Panc1 (cell line): ENCODE measurements around the gene CHCHD10. TPM values are rescaled to one million over a fixed set of nuclear protein-coding genes. Genes with fewer than 3 reads are reported as not detected.

Experiments used
- ATAC-seq: fragments of 200-7000 bp; cut with Tn5 transposase; 2 replicates; pipeline ENCODE4 v1.9.1; 2020; ENCODE audit warnings: mild to moderate bottlenecking, moderate library complexity
- BruUV-seq: library from RNA; stranded (reverse); fragments of 400-500 nt; replicated peaks from 2 replicates; lab custom pipeline; 2021; lab: Mats Ljungman, UMichigan
- CTCF ChIA-PET: fragments of 300-600 bp; sonication (Branson Sonifier 250); formaldehyde crosslinking; loops from one replicate; lab custom pipeline; 2022; ENCODE audit warnings: antibody characterized with exemption; lab: Charles Lee
- POLR2A ChIA-PET: fragments of 300-600 bp; sonication (Branson Sonifier 250); formaldehyde crosslinking; loops from one replicate; lab custom pipeline; 2022; ENCODE audit warnings: antibody characterized with exemption; lab: Charles Lee
- DNase-seq: peaks from one replicate; pipeline ENCODE4 v3.0.0-alpha.2; 2010; ENCODE audit warnings: low read depth, low spot score
- H3K27ac ChIP-seq: 2 replicates; pipeline ENCODE4 v1.5.1; 2011; ENCODE audit warnings: mild to moderate bottlenecking, low read length, inconsistent platforms
- H3K27me3 ChIP-seq: fragments of 200-500 bp; sonication (Bioruptor generic); 2 replicates; pipeline ENCODE4 v1.6.0; 2014; ENCODE audit warnings: low read length, inconsistent platforms; ENCODE audit not compliant: control insufficient read depth, insufficient read depth
- H3K36me3 ChIP-seq: fragments of 200-500 bp; sonication (Bioruptor generic); 2 replicates; pipeline ENCODE4 v1.5.1; 2014; ENCODE audit warnings: inconsistent platforms, mild to moderate bottlenecking, low read length, moderate library complexity; ENCODE audit not compliant: control insufficient read depth, insufficient read depth
- H3K4me1 ChIP-seq: 2 replicates; pipeline ENCODE4 v1.5.1; 2011; ENCODE audit warnings: inconsistent platforms, mild to moderate bottlenecking, low read length, moderate library complexity; ENCODE audit not compliant: control insufficient read depth, insufficient read depth
- H3K4me3 ChIP-seq, 2 experiments: 2 replicates each; pipeline ENCODE4 v1.5.1; 2011 to 2012; ENCODE audit warnings: low read depth in 2 of 2, low read length in 2 of 2, mild to moderate bottlenecking in 2 of 2, inconsistent platforms in 1 of 2, moderate library complexity in 1 of 2
- H3K9me3 ChIP-seq: fragments of 200-500 bp; sonication (Bioruptor generic); 2 replicates; pipeline ENCODE4 v1.5.1; 2014; ENCODE audit warnings: low read depth, mild to moderate bottlenecking, inconsistent platforms, low read length, moderate library complexity; ENCODE audit not compliant: control insufficient read depth, insufficient read depth
- CTCF ChIP-seq: fragments of 450-650 bp; IDR thresholded peaks from 2 replicates; pipeline ENCODE4 v1.5.1; 2017; ENCODE audit warnings: mild to moderate bottlenecking
- POLR2AphosphoS5 ChIP-seq: IDR thresholded peaks from 2 replicates; pipeline ENCODE4 v1.6.1; 2012; ENCODE audit warnings: mild to moderate bottlenecking, low read depth, low read length, moderate library complexity
- SIN3A ChIP-seq: IDR thresholded peaks from 2 replicates; pipeline ENCODE4 v1.6.1; 2012; ENCODE audit warnings: low read depth, mild to moderate bottlenecking, low read length, moderate library complexity, borderline replicate concordance; ENCODE audit not compliant: insufficient read depth
- TCF7L2 ChIP-seq: IDR thresholded peaks from 2 replicates; pipeline ENCODE4 v1.6.1; 2011; ENCODE audit warnings: mild to moderate bottlenecking, low read depth, low read length, inconsistent platforms
- in situ Hi-C: cut with HindIII; loops from 2 replicates; pipeline ENCODE4 v1.10.0; 2016; ENCODE audit warnings: low sequenced_read_pairs, low pct_unique_long_range_greater_than_20kb
- intact Hi-C: fragments of 100-400 bp; cut with micrococcal nuclease; formaldehyde crosslinking; loops from one replicate; pipeline ENCODE4 v1.10.0; 2022; ENCODE audit not compliant: unreplicated experiment
- total RNA-seq: library from RNA; stranded (reverse); gene quantifications from one replicate; pipeline ENCODE4 v1.2.1, GENCODE V29; 2021; ENCODE audit not compliant: unreplicated experiment
- TF ChIP-seq, protein P1 (sequence below), 2 experiments: IDR thresholded peaks; 2 replicates each; pipeline ENCODE4 v1.6.1; 2011 to 2012; ENCODE audit warnings: low read depth in 2 of 2, control low read depth in 1 of 2, low read length in 1 of 2, mild to moderate bottlenecking in 1 of 2, moderate library complexity in 1 of 2; ENCODE audit not compliant: insufficient read depth in 1 of 2

Gene CHCHD10
- total RNA-seq, 1 experiment from 2014 or later: 84.4 TPM

DNA sequence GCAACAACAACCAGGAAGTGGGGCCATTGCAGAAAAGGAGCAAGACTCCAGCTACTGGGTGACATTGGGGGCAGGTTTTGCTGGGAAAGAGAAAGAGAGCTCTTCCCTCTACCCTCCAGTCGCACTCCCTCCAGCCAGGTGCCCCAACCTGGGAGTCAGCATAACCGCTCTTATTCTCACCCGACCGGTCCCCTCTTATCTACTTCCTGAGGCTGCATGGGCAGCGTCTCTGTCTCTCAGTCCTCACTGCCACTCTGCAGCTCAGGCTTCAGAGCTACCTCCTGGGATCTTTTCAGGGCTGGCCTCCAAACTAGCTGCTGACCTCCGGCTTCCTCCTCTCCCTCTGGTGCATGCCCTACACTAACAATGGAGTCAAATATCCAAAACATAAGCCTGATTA, 22.0 kb downstream of the CHCHD10 start:
- TF ChIP-seq SIN3A (no peak), POLR2AphosphoS5 (no peak), TCF7L2 (no peak), CTCF (no peak)
- TF ChIP-seq, protein P1, sequence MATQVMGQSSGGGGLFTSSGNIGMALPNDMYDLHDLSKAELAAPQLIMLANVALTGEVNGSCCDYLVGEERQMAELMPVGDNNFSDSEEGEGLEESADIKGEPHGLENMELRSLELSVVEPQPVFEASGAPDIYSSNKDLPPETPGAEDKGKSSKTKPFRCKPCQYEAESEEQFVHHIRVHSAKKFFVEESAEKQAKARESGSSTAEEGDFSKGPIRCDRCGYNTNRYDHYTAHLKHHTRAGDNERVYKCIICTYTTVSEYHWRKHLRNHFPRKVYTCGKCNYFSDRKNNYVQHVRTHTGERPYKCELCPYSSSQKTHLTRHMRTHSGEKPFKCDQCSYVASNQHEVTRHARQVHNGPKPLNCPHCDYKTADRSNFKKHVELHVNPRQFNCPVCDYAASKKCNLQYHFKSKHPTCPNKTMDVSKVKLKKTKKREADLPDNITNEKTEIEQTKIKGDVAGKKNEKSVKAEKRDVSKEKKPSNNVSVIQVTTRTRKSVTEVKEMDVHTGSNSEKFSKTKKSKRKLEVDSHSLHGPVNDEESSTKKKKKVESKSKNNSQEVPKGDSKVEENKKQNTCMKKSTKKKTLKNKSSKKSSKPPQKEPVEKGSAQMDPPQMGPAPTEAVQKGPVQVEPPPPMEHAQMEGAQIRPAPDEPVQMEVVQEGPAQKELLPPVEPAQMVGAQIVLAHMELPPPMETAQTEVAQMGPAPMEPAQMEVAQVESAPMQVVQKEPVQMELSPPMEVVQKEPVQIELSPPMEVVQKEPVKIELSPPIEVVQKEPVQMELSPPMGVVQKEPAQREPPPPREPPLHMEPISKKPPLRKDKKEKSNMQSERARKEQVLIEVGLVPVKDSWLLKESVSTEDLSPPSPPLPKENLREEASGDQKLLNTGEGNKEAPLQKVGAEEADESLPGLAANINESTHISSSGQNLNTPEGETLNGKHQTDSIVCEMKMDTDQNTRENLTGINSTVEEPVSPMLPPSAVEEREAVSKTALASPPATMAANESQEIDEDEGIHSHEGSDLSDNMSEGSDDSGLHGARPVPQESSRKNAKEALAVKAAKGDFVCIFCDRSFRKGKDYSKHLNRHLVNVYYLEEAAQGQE (IDR thresholded peaks at IDR 0.05; ENCODE audit: insufficient read depth in 1 of 2, low read depth in 2 of 2, low read length in 1 of 2): no peak
- Histone ChIP-seq H3K4me3 (no peak overlapping the region), H3K36me3 (peaks cover 3% of the 10 kb centered on the region; the same call in 1 of the 2 replicates), H3K9me3 (no peaks in the 10 kb centered on the region), H3K27ac (no peak overlapping the region), H3K4me1 (peaks cover 6% of the 10 kb centered on the region), H3K27me3 (no peaks in the 10 kb centered on the region)
- ChIA-PET CTCF (no interaction called here), POLR2A (no interaction called here)
- DNase-seq: no peak
- intact Hi-C loops: no loop called here
- no TSS peak for BruUV-seq
- in situ Hi-C loops: no loop called here
- no peak for ATAC-seq

- H3K4me3 ChIP-seq: no peak overlapping the region
- ChIA-PET POLR2A (no interaction called here), CTCF (no interaction called here)
- BruUV-seq: no TSS peak
- in situ Hi-C loops (no loop called here), intact Hi-C loops (no loop called here)
- no peaks in the 10 kb centered on the region for H3K4me1 ChIP-seq
- TF ChIP-seq POLR2AphosphoS5 (no peak), SIN3A (no peak), TCF7L2 (no peak), CTCF (no peak)
- TF ChIP-seq, protein P1 (IDR thresholded peaks at IDR 0.05; ENCODE audit: insufficient read depth in 1 of 2, low read depth in 2 of 2, low read length in 1 of 2): no peak
- no peaks in the 10 kb centered on the region for H3K9me3 ChIP-seq
- H3K36me3 ChIP-seq: no peaks in the 10 kb centered on the region
- DNase-seq: no peak
- ATAC-seq: no peak
- H3K27me3 ChIP-seq: no peaks in the 10 kb centered on the region
- no peak overlapping the region for H3K27ac ChIP-seq
These were observed 23.3 kb downstream of the CHCHD10 start for GRCh38 chr22:23744485-23744884.
